Measurements from ENCODE around the gene SNRNP48.
A peak's percentile ranks its signal among the peaks of the same experiment; 100 is the strongest.

SNRNP48 gene, protein sequence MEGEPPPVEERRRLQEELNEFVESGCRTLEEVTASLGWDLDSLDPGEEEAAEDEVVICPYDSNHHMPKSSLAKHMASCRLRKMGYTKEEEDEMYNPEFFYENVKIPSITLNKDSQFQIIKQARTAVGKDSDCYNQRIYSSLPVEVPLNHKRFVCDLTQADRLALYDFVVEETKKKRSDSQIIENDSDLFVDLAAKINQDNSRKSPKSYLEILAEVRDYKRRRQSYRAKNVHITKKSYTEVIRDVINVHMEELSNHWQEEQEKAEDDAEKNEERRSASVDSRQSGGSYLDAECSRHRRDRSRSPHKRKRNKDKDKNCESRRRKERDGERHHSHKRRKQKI

DNA sequence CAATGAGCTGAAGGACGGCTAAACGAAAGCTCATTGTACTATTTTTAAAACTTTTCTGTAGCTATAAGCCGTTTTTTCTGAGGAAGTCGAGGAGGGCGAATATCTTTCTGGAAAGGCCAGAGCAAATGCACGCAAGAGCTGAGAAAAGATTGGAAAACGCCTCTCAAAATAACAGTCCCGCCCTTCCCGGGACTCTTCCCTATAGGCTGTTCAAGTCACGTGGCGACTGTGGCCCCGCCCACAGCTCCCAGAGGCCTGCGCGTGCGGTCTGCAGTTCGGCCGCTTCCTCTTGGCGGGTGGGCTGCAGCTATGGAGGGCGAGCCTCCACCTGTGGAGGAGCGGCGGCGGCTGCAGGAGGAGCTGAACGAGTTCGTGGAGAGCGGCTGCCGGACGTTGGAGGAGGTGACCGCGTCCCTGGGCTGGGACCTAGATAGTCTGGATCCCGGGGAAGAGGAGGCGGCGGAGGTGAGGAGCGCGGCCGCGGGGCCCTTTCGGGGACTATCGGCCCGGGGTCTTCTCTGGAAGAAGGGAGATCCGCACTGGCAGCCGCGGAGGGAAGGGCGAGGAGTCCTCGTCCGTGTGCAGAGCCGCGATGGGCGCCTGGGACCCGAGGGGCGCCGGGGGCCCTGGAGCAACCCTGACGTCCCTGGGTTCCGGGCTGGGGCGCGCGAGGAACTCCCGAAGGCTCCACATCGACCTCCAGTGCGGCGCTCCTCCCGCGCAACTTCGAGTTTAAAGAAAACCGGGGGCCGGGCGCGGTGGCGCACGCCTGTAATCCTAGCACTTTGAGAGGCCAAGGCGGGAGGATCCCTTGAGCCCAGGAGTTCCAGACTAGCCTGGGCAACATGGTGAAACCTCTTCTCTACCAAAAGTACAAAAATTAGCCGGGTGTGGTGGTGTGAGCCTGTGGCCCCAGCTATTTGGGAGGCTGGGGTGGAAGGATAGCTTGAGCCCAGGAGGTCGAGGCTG is at the start of gene SNRNP48:
Gene SNRNP48, plus strand, starts transcription at position 250 of the 969 bp plus-strand sequence. Its CDS starts 60 bp downstream, at position 310.
- Histone ChIP-seq H3K4me1 (ENCODE audit: control insufficient read depth in 1 of 2, insufficient read depth in 2 of 2, low read length in 2 of 2) (peaks cover 22 to 37% of the 10 kb centered on the region in 2 donors), H3K27ac (ENCODE audit: low read depth, low read length) (peak within 1 kb of the TSS; percentile 53), H3K9me3 (ENCODE audit: control insufficient read depth in 1 of 2, low read length in 2 of 2) (no peaks in the 10 kb centered on the region), H3K27me3 (ENCODE audit: control insufficient read depth in 1 of 2, insufficient read depth in 2 of 2, low read length in 2 of 2) (no peaks in the 10 kb centered on the region), H3K9ac (ENCODE audit: low read depth in 1 of 2, low read length in 2 of 2) (peak within 1 kb of the TSS; percentile 73 to 74), H3K4me3 (ENCODE audit: low read depth in 1 of 2, low read length in 2 of 2) (peak within 1 kb of the TSS; percentile 76 to 89), H3K36me3 (ENCODE audit: control insufficient read depth in 1 of 2, insufficient read depth in 2 of 2, low read length in 2 of 2) (peaks cover 4 to 16% of the 10 kb centered on the region in 2 donors)

DNA sequence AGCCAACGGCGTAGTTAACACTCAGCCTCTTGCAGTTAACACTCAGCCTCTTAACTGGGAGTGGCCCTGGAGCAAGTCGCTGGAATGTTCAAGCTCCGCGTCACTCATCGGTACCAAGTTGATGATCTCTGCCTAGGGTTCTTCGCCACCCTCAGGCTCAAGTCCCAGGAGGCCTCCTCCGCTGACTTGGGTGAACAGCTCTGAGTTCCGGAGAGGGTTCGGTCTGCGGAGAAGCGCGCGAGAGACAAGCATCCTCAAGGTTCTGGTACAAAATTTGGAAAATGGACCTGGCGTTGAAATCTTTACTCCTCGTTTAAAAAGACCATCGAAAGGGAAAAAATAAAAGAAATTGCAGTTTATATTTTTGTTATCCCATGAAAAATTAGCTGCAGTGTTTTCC is 49.4 kb upstream of the SNRNP48 start:
- Histone ChIP-seq H3K4me3 (ENCODE audit: low read depth in 1 of 2, low read length in 2 of 2) (peak overlapping the region; percentile 76 to 86), H3K9ac (ENCODE audit: low read depth in 1 of 2, low read length in 2 of 2) (peak overlapping the region in 1 of 2 donors; percentile 66), H3K27me3 (ENCODE audit: control insufficient read depth in 1 of 2, insufficient read depth in 2 of 2, low read length in 2 of 2) (peaks cover 6 to 9% of the 10 kb centered on the region in 2 donors)

DNA sequence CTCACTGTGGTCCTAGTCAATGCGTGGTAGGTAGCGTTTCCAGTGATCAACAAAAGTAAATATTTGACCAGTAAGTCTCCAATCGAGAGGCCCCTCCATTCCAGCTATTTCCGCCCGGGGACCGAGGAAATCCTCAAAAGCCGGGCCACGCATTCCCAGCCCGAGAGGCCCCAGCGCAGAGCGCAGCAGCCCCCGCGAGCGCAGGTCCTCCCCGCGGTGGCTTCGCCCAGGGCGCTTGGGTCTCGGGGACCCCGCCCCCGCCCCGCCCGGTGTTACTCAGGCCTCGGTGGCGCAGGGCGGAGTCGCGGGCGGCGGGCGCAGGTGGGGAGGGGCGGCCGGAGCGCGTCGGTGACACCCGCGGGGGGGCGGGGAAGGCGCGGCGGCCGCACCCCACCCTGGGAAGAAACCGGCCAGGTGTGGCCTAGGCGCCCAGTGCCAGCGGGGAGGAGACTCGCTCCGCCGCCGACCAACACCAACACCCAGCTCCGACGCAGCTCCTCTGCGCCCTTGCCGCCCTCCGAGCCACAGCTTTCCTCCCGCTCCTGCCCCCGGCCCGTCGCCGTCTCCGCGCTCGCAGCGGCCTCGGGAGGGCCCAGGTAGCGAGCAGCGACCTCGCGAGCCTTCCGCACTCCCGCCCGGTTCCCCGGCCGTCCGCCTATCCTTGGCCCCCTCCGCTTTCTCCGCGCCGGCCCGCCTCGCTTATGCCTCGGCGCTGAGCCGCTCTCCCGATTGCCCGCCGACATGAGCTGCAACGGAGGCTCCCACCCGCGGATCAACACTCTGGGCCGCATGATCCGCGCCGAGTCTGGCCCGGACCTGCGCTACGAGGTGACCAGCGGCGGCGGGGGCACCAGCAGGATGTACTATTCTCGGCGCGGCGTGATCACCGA is 48.6 kb upstream of the SNRNP48 start, which contains the start of gene DSP:
Gene DSP, plus strand, starts transcription at position 497 of the 890 bp plus-strand sequence. Its CDS starts 245 bp downstream, at position 742.
- H3K27me3 ChIP-seq (ENCODE audit: control insufficient read depth in 1 of 2, insufficient read depth in 2 of 2, low read length in 2 of 2), result peaks cover 6 to 9% of the 10 kb centered on the region in 2 donors
- H3K27ac ChIP-seq (ENCODE audit: low read depth, low read length), result peak within 1 kb of the TSS; percentile 96
- no peaks in the 10 kb centered on the region for H3K9me3 ChIP-seq (ENCODE audit: control insufficient read depth in 1 of 2, low read length in 2 of 2)
- H3K36me3 ChIP-seq (ENCODE audit: control insufficient read depth in 1 of 2, insufficient read depth in 2 of 2, low read length in 2 of 2), result no peaks in the 10 kb centered on the region
- H3K4me3 ChIP-seq (ENCODE audit: low read depth in 1 of 2, low read length in 2 of 2), result peak within 1 kb of the TSS; percentile 76 to 86
- H3K4me1 ChIP-seq (ENCODE audit: control insufficient read depth in 1 of 2, insufficient read depth in 2 of 2, low read length in 2 of 2), result peaks cover 0 to 12% of the 10 kb centered on the region in 2 donors
- peak within 1 kb of the TSS; percentile 82 to 98 for H3K9ac ChIP-seq (ENCODE audit: low read depth in 1 of 2, low read length in 2 of 2)

More for the DNA sequence above, 49.4 kb upstream of the SNRNP48 start:
- Histone ChIP-seq H3K36me3 (ENCODE audit: control insufficient read depth in 1 of 2, insufficient read depth in 2 of 2, low read length in 2 of 2) (no peaks in the 10 kb centered on the region), H3K27ac (ENCODE audit: low read depth, low read length) (no peak overlapping the region), H3K4me1 (ENCODE audit: control insufficient read depth in 1 of 2, insufficient read depth in 2 of 2, low read length in 2 of 2) (peaks cover 0 to 6% of the 10 kb centered on the region in 2 donors), H3K9me3 (ENCODE audit: control insufficient read depth in 1 of 2, low read length in 2 of 2) (no peaks in the 10 kb centered on the region)

DNA sequence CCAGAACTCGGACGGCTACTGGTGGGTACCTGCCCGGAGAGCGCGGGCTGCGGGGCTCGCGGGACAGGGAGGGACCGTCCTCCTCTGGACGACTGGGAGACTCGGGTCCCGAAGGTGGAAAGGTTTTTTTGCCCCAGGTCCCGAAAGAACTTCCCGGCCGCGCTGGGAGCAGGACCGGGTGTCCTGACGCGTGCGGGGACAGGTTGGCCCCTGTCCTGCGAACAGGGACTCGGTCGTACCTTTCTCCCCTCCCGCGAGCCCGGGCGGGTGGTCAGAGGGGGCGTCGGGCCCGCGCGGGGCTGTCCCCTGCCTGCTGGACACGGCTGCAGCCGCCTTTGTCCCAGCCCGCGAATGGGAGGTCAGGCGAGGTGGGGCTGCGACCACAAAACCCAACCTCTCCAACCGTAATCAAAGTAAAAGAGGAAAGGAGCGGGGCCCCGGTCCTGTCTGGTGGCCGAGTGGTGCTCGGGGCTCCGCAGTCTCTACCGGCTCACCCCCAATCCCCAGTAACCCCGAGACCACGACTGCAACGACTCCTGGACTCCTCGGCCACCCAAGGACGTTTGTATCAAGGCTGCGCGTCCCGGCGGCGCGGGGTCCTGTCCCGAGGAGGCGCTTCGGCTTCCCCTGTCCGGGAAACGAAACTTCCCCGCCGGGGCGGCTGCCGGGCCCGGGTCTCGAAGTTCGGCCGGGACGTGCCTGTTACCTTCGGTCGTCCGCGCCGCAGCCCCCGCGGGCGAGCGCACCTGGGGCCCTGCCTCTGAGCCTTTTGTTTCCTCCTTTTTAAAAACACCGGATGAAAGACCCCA is 47.7 kb upstream of the SNRNP48 start:
- Histone ChIP-seq H3K9me3 (ENCODE audit: control insufficient read depth in 1 of 2, low read length in 2 of 2) (no peaks in the 10 kb centered on the region), H3K4me3 (ENCODE audit: low read depth in 1 of 2, low read length in 2 of 2) (peak overlapping the region; percentile 76 to 86), H3K27ac (ENCODE audit: low read depth, low read length) (peak overlapping the region; percentile 96), H3K9ac (ENCODE audit: low read depth in 1 of 2, low read length in 2 of 2) (peak overlapping the region; percentile 82 to 98), H3K4me1 (ENCODE audit: control insufficient read depth in 1 of 2, insufficient read depth in 2 of 2, low read length in 2 of 2) (peaks cover 6 to 21% of the 10 kb centered on the region in 2 donors), H3K27me3 (ENCODE audit: control insufficient read depth in 1 of 2, insufficient read depth in 2 of 2, low read length in 2 of 2) (peaks cover 6 to 9% of the 10 kb centered on the region in 2 donors), H3K36me3 (ENCODE audit: control insufficient read depth in 1 of 2, insufficient read depth in 2 of 2, low read length in 2 of 2) (no peaks in the 10 kb centered on the region)

DNA sequence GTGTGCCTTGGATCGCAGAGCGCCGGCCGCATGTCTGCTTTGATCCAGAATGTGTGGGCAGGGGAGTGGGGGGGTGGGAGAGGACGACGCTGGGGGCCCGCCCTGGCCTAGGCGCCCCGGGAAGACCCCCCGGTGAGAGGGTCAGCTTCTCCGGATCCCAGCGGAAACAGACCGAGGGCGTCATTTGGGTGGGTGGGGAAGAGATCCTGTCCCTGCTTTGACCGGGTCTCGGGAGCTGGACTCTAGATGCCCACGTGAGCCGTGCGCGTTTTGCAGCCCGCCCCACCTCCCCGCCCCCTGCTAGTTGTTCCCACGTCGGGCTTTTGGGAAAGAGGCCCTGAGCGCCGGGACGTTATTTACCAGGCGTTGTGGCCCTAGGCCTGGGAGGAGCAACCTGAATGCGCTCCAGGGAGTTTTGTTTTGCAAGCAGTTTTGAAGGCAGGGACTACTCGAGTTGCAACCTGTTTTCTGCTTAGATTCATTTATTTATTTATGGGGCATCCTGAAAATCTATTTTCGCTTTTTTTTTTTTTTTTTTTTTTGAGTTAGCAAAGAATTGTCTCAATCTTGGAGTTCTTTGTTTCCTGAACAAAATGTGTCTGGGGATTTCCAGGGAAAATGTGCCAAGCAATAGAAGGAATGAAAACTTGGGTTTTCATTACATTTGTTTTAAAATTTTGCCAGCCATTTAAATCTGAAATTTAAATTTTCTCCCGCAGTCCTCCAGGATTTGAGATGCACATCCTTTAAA is 46.9 kb upstream of the SNRNP48 start:
- H3K36me3 ChIP-seq (ENCODE audit: control insufficient read depth in 1 of 2, insufficient read depth in 2 of 2, low read length in 2 of 2), result no peaks in the 10 kb centered on the region
- H3K27ac ChIP-seq (ENCODE audit: low read depth, low read length), result peak overlapping the region; percentile 96
- no peaks in the 10 kb centered on the region for H3K9me3 ChIP-seq (ENCODE audit: control insufficient read depth in 1 of 2, low read length in 2 of 2)
- peaks cover 8 to 26% of the 10 kb centered on the region in 2 donors for H3K4me1 ChIP-seq (ENCODE audit: control insufficient read depth in 1 of 2, insufficient read depth in 2 of 2, low read length in 2 of 2)
- H3K4me3 ChIP-seq (ENCODE audit: low read depth in 1 of 2, low read length in 2 of 2), result peak overlapping the region; percentile 76 to 86
- peaks cover 6 to 9% of the 10 kb centered on the region in 2 donors for H3K27me3 ChIP-seq (ENCODE audit: control insufficient read depth in 1 of 2, insufficient read depth in 2 of 2, low read length in 2 of 2)
- H3K9ac ChIP-seq (ENCODE audit: low read depth in 1 of 2, low read length in 2 of 2), result peak overlapping the region; percentile 82 to 98

DNA sequence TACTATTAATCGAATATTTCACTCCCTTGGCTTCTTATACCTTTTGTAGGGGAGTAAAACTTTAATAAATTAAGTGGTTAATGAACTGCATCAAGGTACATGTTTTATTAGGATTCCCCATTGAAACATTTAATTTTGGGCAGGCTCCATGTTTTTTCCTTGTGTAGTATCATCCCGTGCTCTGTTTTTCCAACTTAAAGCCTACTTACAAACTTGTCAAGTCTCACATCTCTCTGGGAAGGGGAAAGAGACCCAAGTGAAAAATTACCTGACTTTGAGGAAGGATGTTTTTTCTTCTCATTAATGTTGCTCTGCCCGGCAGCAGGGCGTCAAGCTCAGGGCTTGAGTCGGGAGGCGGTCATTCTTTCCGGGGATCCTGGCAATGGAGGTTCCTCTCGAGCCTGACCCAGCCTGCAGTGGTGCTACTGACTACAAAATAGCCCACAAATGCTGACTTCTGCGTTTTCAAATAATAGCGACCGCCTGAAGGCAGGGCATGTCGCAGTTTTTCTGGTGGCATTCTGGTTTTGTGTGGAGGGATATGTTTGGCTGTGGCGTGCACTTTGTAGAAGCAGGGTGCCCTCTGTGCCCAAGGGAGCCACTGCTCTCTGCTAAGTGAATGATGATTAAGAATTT is 46.1 kb upstream of the SNRNP48 start:
- Histone ChIP-seq H3K9me3 (ENCODE audit: control insufficient read depth in 1 of 2, low read length in 2 of 2) (no peaks in the 10 kb centered on the region), H3K36me3 (ENCODE audit: control insufficient read depth in 1 of 2, insufficient read depth in 2 of 2, low read length in 2 of 2) (no peaks in the 10 kb centered on the region), H3K9ac (ENCODE audit: low read depth in 1 of 2, low read length in 2 of 2) (peak overlapping the region; percentile 55 to 98), H3K4me1 (ENCODE audit: control insufficient read depth in 1 of 2, insufficient read depth in 2 of 2, low read length in 2 of 2) (peaks cover 8 to 26% of the 10 kb centered on the region in 2 donors), H3K4me3 (ENCODE audit: low read depth in 1 of 2, low read length in 2 of 2) (peak overlapping the region; percentile 76 to 86), H3K27me3 (ENCODE audit: control insufficient read depth in 1 of 2, insufficient read depth in 2 of 2, low read length in 2 of 2) (peaks cover 2 to 6% of the 10 kb centered on the region in 2 donors), H3K27ac (ENCODE audit: low read depth, low read length) (no peak overlapping the region)

DNA sequence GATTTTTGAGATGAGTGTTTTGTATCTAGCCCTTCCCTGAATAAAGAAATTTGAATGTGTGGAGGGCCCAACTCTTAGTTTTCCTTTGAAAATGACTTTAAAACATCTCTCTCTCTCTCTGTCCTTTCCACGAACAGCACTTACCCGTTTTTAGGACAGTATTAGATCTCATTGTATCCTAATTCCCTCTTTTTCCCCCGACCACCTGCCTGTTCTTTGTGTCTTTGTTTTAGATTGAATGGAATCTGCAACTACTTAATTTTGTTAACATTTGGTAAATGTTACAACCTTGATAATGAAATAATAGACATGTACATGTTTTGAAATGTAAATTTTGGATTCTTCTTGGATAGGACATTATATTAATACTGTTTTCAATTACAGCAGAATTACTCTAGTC is 45.4 kb upstream of the SNRNP48 start:
- Histone ChIP-seq H3K27ac (ENCODE audit: low read depth, low read length) (no peak overlapping the region), H3K4me3 (ENCODE audit: low read depth in 1 of 2, low read length in 2 of 2) (peak overlapping the region; percentile 37 to 76), H3K27me3 (ENCODE audit: control insufficient read depth in 1 of 2, insufficient read depth in 2 of 2, low read length in 2 of 2) (peaks cover 2 to 6% of the 10 kb centered on the region in 2 donors)

DNA sequence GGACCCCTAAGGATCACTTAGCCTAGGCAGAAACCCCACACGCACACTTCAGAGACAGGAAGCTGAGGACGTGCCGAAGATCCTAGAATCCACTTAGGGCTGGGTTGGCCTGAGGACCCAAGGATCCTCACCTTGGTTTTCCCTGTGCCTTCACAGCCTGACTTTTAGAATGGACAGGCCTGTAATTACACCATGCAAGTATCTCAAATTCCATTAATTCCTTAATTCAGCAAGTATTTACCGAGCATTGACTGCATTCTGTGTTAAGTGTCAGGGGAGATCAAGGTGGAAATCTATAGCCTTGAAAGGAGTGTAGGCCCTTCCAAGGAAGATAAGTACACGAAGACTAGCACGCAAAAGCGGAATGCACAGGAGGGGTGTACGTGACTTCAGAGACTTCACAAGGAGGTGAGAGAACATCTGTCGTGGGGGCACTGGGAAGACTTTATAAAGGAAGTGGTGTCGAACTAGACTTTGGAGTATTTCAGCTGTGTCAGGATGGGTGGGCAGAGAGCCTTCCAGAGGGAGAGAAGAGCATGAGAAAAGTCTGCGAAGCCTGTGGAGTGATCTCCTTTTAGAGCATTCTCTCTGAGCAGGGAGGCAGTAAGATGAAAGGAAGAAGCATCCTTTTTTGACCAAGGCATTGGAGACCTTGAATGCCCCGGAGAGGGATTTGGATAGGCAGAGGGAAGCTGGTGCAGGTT is 44.5 kb upstream of the SNRNP48 start:
- peak overlapping the region; percentile 37 to 76 for H3K4me3 ChIP-seq (ENCODE audit: low read depth in 1 of 2, low read length in 2 of 2)
- peak overlapping the region; percentile 30 for H3K27ac ChIP-seq (ENCODE audit: low read depth, low read length)
- H3K9me3 ChIP-seq (ENCODE audit: control insufficient read depth in 1 of 2, low read length in 2 of 2), result no peaks in the 10 kb centered on the region
- peak overlapping the region; percentile 7 to 98 for H3K9ac ChIP-seq (ENCODE audit: low read depth in 1 of 2, low read length in 2 of 2)
- H3K27me3 ChIP-seq (ENCODE audit: control insufficient read depth in 1 of 2, insufficient read depth in 2 of 2, low read length in 2 of 2), result peaks cover 2 to 4% of the 10 kb centered on the region in 2 donors
- peaks cover 14 to 32% of the 10 kb centered on the region in 2 donors for H3K4me1 ChIP-seq (ENCODE audit: control insufficient read depth in 1 of 2, insufficient read depth in 2 of 2, low read length in 2 of 2)
- no peaks in the 10 kb centered on the region for H3K36me3 ChIP-seq (ENCODE audit: control insufficient read depth in 1 of 2, insufficient read depth in 2 of 2, low read length in 2 of 2)

More for the DNA sequence above, 45.4 kb upstream of the SNRNP48 start:
- H3K4me1 ChIP-seq (ENCODE audit: control insufficient read depth in 1 of 2, insufficient read depth in 2 of 2, low read length in 2 of 2), result peaks cover 13 to 28% of the 10 kb centered on the region in 2 donors
- H3K36me3 ChIP-seq (ENCODE audit: control insufficient read depth in 1 of 2, insufficient read depth in 2 of 2, low read length in 2 of 2), result no peaks in the 10 kb centered on the region
- H3K9ac ChIP-seq (ENCODE audit: low read depth in 1 of 2, low read length in 2 of 2), result peak overlapping the region; percentile 59 to 98
- no peaks in the 10 kb centered on the region for H3K9me3 ChIP-seq (ENCODE audit: control insufficient read depth in 1 of 2, low read length in 2 of 2)

Measured in duodenal mucosa (tissue), 2 donors.